ENCODE data around the gene SDHAF3.

SDHAF3 gene

DNA sequence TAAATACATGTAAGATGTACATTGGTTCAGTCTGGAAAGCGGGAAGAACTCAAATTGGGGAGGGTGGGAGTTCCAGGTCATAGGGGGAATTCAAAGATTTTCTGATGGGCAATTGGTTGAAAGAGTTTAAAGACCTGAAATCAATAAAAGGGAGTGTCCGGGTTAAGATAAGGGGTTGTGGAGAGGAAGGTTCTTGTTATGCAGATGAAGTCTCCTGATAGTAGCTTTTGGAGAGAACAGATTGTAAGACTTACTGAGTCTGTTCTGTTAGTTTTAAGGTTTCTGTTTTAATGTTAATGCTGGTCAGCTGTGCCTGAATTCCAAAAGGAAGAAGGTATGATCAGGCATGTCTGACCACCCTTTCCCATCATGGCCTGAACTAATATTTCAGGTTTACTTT, 48.8 kb downstream of the SDHAF3 start:
- Histone ChIP-seq H3F3A (ENCODE audit: insufficient read depth, low read length) (no peaks in the 10 kb centered on the region), H3K9me2 (replicated peaks; ENCODE audit: insufficient read depth, low read length) (no peaks in the 10 kb centered on the region), H3K4me3 (ENCODE audit: low read length) (no peak overlapping the region), H3K9me3 (replicated peaks; ENCODE audit: insufficient read depth, low read length) (no peaks in the 10 kb centered on the region), H3K4me2 (ENCODE audit: low read depth, low read length) (no peak overlapping the region), H2AFZ (ENCODE audit: low read length) (no peak overlapping the region), H4K20me1 (ENCODE audit: insufficient read depth, low read length) (no peaks in the 10 kb centered on the region), H3K27ac (ENCODE audit: low read length) (no peak overlapping the region), H3K9ac (ENCODE audit: low read length) (no peak overlapping the region), H3K79me2 (ENCODE audit: low read length) (no peaks in the 10 kb centered on the region), H3K27me3 (replicated peaks; ENCODE audit: insufficient read depth, low read length) (no peaks in the 10 kb centered on the region), H3K36me3 (replicated peaks; ENCODE audit: insufficient read depth, low read length) (no peaks in the 10 kb centered on the region), H3K4me1 (ENCODE audit: low read length) (no peaks in the 10 kb centered on the region)
- TF ChIP-seq, protein P1, sequence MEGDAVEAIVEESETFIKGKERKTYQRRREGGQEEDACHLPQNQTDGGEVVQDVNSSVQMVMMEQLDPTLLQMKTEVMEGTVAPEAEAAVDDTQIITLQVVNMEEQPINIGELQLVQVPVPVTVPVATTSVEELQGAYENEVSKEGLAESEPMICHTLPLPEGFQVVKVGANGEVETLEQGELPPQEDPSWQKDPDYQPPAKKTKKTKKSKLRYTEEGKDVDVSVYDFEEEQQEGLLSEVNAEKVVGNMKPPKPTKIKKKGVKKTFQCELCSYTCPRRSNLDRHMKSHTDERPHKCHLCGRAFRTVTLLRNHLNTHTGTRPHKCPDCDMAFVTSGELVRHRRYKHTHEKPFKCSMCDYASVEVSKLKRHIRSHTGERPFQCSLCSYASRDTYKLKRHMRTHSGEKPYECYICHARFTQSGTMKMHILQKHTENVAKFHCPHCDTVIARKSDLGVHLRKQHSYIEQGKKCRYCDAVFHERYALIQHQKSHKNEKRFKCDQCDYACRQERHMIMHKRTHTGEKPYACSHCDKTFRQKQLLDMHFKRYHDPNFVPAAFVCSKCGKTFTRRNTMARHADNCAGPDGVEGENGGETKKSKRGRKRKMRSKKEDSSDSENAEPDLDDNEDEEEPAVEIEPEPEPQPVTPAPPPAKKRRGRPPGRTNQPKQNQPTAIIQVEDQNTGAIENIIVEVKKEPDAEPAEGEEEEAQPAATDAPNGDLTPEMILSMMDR (IDR thresholded peaks at IDR 0.05; ENCODE audit: low read length) = no peak
- TF ChIP-seq EZH2phosphoT487 (IDR thresholded peaks at IDR 0.05; ENCODE audit: low read length) (no peak), EZH2 (optimal IDR thresholded peaks at IDR 0.05; ENCODE audit: low read depth, low read length) (no peak)
- DNase-seq = no peak

DNA sequence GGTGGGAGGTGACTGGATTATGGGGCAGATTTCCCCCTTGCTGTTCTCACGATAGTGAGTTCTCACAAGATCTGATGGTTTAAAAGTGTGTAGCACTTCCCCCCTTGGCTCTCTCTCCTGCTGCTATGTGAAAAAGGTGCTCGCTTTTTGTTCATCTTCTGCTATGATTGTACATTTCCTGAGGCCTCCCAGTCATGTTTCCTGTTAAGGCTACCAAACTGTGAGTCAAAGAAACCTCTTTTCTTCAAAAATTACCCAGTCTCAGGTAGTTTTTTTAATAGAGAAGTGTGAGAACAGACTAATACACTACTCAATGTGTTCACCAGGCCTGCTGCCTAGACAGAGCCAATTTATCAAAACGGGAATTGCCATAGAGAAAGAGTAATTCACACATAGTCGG, 49.7 kb downstream of the SDHAF3 start:
- no peak overlapping the region for H3K4me3 ChIP-seq (ENCODE audit: low read length)
- H3K9me3 ChIP-seq (replicated peaks; ENCODE audit: insufficient read depth, low read length) = no peaks in the 10 kb centered on the region
- no peak overlapping the region for H2AFZ ChIP-seq (ENCODE audit: low read length)
- H3F3A ChIP-seq (ENCODE audit: insufficient read depth, low read length) = no peaks in the 10 kb centered on the region
- no peaks in the 10 kb centered on the region for H3K4me1 ChIP-seq (ENCODE audit: low read length)
- no peak overlapping the region for H3K4me2 ChIP-seq (ENCODE audit: low read depth, low read length)
- DNase-seq = no peak
- H3K27me3 ChIP-seq (replicated peaks; ENCODE audit: insufficient read depth, low read length) = no peaks in the 10 kb centered on the region
- H3K79me2 ChIP-seq (ENCODE audit: low read length) = no peaks in the 10 kb centered on the region
- no peaks in the 10 kb centered on the region for H3K9me2 ChIP-seq (replicated peaks; ENCODE audit: insufficient read depth, low read length)
- no peak overlapping the region for H3K9ac ChIP-seq (ENCODE audit: low read length)
- H4K20me1 ChIP-seq (ENCODE audit: insufficient read depth, low read length) = no peaks in the 10 kb centered on the region
- no peaks in the 10 kb centered on the region for H3K36me3 ChIP-seq (replicated peaks; ENCODE audit: insufficient read depth, low read length)
- H3K27ac ChIP-seq (ENCODE audit: low read length) = no peak overlapping the region
- no peak for TF ChIP-seq EZH2 (optimal IDR thresholded peaks at IDR 0.05; ENCODE audit: low read depth, low read length)
- no peak for TF ChIP-seq EZH2phosphoT487 (IDR thresholded peaks at IDR 0.05; ENCODE audit: low read length)
- TF ChIP-seq, protein P1 (IDR thresholded peaks at IDR 0.05; ENCODE audit: low read length) = no peak

DNA sequence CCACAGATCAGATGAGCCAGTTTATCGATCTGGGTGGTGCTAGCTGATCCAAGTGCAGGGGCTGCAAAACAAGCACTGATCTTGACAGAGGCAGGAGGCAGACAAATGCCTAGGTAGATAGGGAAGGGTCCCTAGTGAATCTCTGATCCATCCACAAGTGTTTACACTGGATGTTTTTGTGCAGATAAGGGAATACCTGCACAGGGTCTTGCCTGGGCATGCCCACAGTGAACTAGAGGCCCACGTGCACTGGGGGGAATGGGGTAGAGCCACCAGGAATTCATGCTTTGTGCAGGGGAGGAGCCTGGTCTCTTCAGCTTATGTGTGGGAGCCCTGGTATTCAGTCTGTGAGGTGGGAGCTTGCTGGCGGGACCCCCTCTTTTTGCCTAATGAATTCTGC, 50.3 kb downstream of the SDHAF3 start:
- no peak overlapping the region for H3K4me2 ChIP-seq (ENCODE audit: low read depth, low read length)
- H2AFZ ChIP-seq (ENCODE audit: low read length) = no peak overlapping the region
- H3K36me3 ChIP-seq (replicated peaks; ENCODE audit: insufficient read depth, low read length) = no peaks in the 10 kb centered on the region
- no peaks in the 10 kb centered on the region for H3K9me2 ChIP-seq (replicated peaks; ENCODE audit: insufficient read depth, low read length)
- no peaks in the 10 kb centered on the region for H3K27me3 ChIP-seq (replicated peaks; ENCODE audit: insufficient read depth, low read length)
- no peak overlapping the region for H3K4me3 ChIP-seq (ENCODE audit: low read length)
- H4K20me1 ChIP-seq (ENCODE audit: insufficient read depth, low read length) = no peaks in the 10 kb centered on the region
- no peak for TF ChIP-seq EZH2 (optimal IDR thresholded peaks at IDR 0.05; ENCODE audit: low read depth, low read length)
- TF ChIP-seq, protein P1 (IDR thresholded peaks at IDR 0.05; ENCODE audit: low read length) = no peak
- H3K4me1 ChIP-seq (ENCODE audit: low read length) = no peaks in the 10 kb centered on the region
- no peaks in the 10 kb centered on the region for H3F3A ChIP-seq (ENCODE audit: insufficient read depth, low read length)
- no peak overlapping the region for H3K9ac ChIP-seq (ENCODE audit: low read length)
- no peaks in the 10 kb centered on the region for H3K9me3 ChIP-seq (replicated peaks; ENCODE audit: insufficient read depth, low read length)
- H3K27ac ChIP-seq (ENCODE audit: low read length) = no peak overlapping the region
- no peaks in the 10 kb centered on the region for H3K79me2 ChIP-seq (ENCODE audit: low read length)
- DNase-seq = no peak

Measured in MM.1S (cell line).